ENCODE results near the gene TEC. TPM values are rescaled to one million over a fixed set of nuclear protein-coding genes. Genes with fewer than 3 reads are reported as not detected.

Gene TEC
- total and polyA plus RNA-seq, 2 of the 8 experiments (the other 6 are each of a cell fraction or from before 2014, with no cell fraction given): 0.73 to 1.8 TPM

DNA sequence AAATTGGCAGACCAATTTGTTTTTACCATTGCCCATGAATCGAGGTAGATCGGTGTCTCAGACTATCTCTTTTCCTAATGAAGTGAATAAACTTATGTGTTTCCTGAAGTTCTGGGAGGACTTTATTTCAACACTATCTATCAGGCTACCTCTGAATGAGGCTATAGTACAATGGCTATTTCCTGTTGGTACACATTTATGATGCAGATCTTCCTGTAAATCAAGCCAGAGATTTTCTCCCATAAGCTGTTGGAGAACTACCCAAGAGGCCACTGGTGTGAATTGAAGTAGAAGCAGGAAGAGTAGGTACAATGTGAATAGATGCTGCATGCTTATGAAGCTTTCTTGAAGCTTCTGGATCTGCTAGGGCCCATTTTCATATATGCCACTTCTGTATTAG is 151.6 kb downstream of the TEC start:
- Histone ChIP-seq H2AFZ (ENCODE audit: low read length) (no peak overlapping the region), H3K4me2 (ENCODE audit: insufficient read depth in 1 of 2, low read depth in 2 of 2, low read length in 2 of 2) (no peak overlapping the region), H2AK5ac (ENCODE audit: low read depth, low read length) (no peak overlapping the region), H3K14ac (ENCODE audit: insufficient read length) (no peak overlapping the region), H2BK15ac (ENCODE audit: low read length) (no peak overlapping the region), H3K9ac (replicated peaks in 1 of 4; ENCODE audit: extremely low read depth in 1 of 4, low read depth in 3 of 4, low read length in 3 of 4) (no peak overlapping the region), H3K79me1 (ENCODE audit: low read depth, low read length) (no peaks in the 10 kb centered on the region), H3K4me1 (replicated peaks in 1 of 4; ENCODE audit: control insufficient read depth in 3 of 4, insufficient read depth in 4 of 4, low read length in 3 of 4) (peaks cover 0 to 3% (median 1%) of the 10 kb centered on the region in 4 experiments; a peak in 2 of 7 replicates), H2BK12ac (ENCODE audit: low read depth, low read length) (no peak overlapping the region), H2BK5ac (ENCODE audit: low read depth, low read length) (no peak overlapping the region), H2BK120ac (replicated peaks; ENCODE audit: low read depth, low read length) (no peak overlapping the region), H3K4ac (replicated peaks; ENCODE audit: insufficient read length, low read depth, low read length) (no peak overlapping the region), H3K56ac (replicated peaks; ENCODE audit: insufficient read length, low read depth, low read length) (no peak overlapping the region), H2BK20ac (ENCODE audit: low read length) (no peak overlapping the region), H3K36me3 (ENCODE audit: control insufficient read depth in 2 of 4, insufficient read depth in 4 of 4, low read length in 3 of 4) (no peaks in the 10 kb centered on the region), H3K23me2 (ENCODE audit: low read depth, low read length) (no peaks in the 10 kb centered on the region), H3K27ac (ENCODE audit: low read depth, low read length) (no peak overlapping the region), H3K27me3 (replicated peaks in 1 of 4; ENCODE audit: control insufficient read depth in 3 of 4, extremely low read depth in 1 of 4, insufficient read depth in 3 of 4, low read length in 3 of 4) (no peaks in the 10 kb centered on the region), H4K91ac (replicated peaks; ENCODE audit: insufficient read length, low read length) (no peak overlapping the region), H3K4me3 (ENCODE audit: extremely low read depth in 1 of 4, insufficient read depth in 2 of 4, low read depth in 3 of 4, low read length in 4 of 4) (no peak overlapping the region), H3K79me2 (ENCODE audit: control insufficient read depth in 1 of 2, insufficient read depth in 2 of 2, low read length in 2 of 2) (no peaks in the 10 kb centered on the region), H3K9me3 (ENCODE audit: insufficient read depth in 2 of 2, low read depth in 1 of 2, low read length in 1 of 2) (no peaks in the 10 kb centered on the region), H3K18ac (ENCODE audit: extremely low read depth, low read length) (no peak overlapping the region), H4K8ac (ENCODE audit: extremely low read depth, insufficient read depth, low read length) (no peak overlapping the region), H4K5ac (ENCODE audit: insufficient read length, low read depth, low read length) (no peak overlapping the region), H3K23ac (ENCODE audit: insufficient read length) (no peak overlapping the region), H4K20me1 (replicated peaks in 1 of 2; ENCODE audit: control insufficient read depth in 1 of 2, insufficient read depth in 2 of 2, low read length in 2 of 2) (no peaks in the 10 kb centered on the region)
- 95% methylated on average over 2 of the region's 2 CpGs; no CpG with 5 or more reads in 1 of the 2 experiments for WGBS, 2 experiments (ENCODE audit: extremely low coverage in 1 of 2, insufficient coverage in 1 of 2, insufficient read length in 1 of 2, insufficient replicate concordance in 2 of 2, low coverage in 1 of 2, low lambda C conversion rate in 2 of 2, missing lambda C conversion rate in 1 of 2)
- ChIA-PET POLR2A (ENCODE audit: partially characterized antibody) (interaction anchor here (2.3 kb wide), 1 partner anchor 9 kb away, joined by 5 read pairs; no protein-coding TSS in a partner anchor), CTCF (ENCODE audit: partially characterized antibody) (interaction anchor here (1.4 to 2.0 kb wide), 3 partner anchors 9 to 22 kb away, joined by 4 to 8 read pairs (median 5); no protein-coding TSS in a partner anchor)
- DNase-seq (ENCODE audit: low read depth in 1 of 2, low spot score in 2 of 2) (no peak), FAIRE-seq (no peak)
- TF ChIP-seq SIRT6 (IDR thresholded peaks at IDR 0.05; ENCODE audit: low read length) (no peak), ASH2L (IDR thresholded peaks at IDR 0.05; ENCODE audit: low read length) (no peak)

Measured in H1 (cell line).